Measurements from ENCODE around the gene CELF6. TPM values are rescaled to one million over a fixed set of nuclear protein-coding genes. Genes with fewer than 3 reads are reported as not detected.

CELF6 gene
- total and polyA plus RNA-seq, 4 donors, result 0.10 to 0.92 (median 0.44) TPM

DNA sequence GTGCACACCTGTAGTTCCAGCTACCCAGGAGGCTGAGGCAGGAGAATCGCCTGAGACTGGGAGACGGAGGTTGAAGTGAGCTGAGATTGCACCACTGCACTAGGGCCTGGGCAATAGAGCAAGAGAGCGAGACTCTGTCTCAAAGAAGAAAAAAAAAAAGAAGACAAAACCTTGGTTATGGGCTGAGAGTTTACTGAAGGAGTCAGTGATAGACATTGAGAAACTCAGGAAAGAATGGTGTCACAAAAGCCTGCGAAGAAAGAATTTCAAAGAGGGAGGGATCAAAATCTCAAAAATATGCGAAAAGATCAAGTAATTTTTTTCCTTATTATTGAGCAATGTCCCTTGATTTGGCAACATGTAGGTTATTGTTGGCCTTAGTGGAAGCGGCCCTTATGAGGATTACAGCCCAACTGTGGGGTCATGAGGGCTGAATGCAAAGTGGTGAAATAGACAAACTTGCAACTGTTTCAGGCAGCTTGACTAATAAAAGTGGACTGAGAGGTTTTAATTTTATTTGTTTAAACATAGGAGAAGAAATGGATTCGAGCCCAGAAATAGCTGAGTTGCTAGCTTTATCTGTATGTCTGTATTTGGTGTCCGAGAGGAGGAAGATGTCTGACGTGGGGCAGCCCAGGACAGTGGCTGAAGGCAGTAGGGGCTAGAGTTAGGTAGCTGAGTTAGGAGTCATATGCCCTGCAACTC, 18.8 kb upstream of the CELF6 start (continued):
- TF ChIP-seq, protein P1, sequence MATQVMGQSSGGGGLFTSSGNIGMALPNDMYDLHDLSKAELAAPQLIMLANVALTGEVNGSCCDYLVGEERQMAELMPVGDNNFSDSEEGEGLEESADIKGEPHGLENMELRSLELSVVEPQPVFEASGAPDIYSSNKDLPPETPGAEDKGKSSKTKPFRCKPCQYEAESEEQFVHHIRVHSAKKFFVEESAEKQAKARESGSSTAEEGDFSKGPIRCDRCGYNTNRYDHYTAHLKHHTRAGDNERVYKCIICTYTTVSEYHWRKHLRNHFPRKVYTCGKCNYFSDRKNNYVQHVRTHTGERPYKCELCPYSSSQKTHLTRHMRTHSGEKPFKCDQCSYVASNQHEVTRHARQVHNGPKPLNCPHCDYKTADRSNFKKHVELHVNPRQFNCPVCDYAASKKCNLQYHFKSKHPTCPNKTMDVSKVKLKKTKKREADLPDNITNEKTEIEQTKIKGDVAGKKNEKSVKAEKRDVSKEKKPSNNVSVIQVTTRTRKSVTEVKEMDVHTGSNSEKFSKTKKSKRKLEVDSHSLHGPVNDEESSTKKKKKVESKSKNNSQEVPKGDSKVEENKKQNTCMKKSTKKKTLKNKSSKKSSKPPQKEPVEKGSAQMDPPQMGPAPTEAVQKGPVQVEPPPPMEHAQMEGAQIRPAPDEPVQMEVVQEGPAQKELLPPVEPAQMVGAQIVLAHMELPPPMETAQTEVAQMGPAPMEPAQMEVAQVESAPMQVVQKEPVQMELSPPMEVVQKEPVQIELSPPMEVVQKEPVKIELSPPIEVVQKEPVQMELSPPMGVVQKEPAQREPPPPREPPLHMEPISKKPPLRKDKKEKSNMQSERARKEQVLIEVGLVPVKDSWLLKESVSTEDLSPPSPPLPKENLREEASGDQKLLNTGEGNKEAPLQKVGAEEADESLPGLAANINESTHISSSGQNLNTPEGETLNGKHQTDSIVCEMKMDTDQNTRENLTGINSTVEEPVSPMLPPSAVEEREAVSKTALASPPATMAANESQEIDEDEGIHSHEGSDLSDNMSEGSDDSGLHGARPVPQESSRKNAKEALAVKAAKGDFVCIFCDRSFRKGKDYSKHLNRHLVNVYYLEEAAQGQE (IDR thresholded peaks at IDR 0.05), result no peak

DNA sequence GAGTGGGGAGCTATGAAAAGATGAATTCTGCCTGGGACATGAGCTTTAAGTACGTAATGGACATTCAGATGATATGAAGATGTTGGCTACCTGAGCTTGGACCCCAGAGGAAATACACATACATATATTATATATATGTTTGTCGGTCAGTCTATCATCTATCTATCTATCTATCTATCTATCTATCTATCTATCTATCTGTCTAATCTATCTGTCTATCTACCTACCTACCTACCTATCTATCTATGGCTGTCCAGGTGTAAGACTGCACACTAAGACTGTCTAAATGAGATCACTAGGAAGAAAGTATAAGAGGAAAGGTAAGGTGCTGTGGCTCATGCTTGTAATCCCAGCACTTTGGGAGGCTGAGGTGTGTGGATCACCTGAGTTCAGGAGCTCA, 18.2 kb upstream of the CELF6 start:
- Histone ChIP-seq H3K27me3 (ENCODE audit: control insufficient read depth in 4 of 4, insufficient read depth in 4 of 4, low read length in 3 of 4) (no peaks in the 10 kb centered on the region), H3K36me3 (ENCODE audit: control insufficient read depth in 4 of 4, insufficient read depth in 3 of 4, low read depth in 1 of 4, low read length in 3 of 4) (peaks cover 0 to 12% (median 4%) of the 10 kb centered on the region in 4 donors), H3K9ac (ENCODE audit: low read depth in 1 of 2, low read length in 2 of 2) (no peak overlapping the region), H3K27ac (ENCODE audit: low read depth in 1 of 2, low read length in 2 of 2) (no peak overlapping the region), H3K4me3 (ENCODE audit: low read depth in 1 of 3, low read length in 3 of 3) (no peak overlapping the region), H3K9me3 (ENCODE audit: control insufficient read depth in 4 of 4, low read length in 3 of 4) (no peaks in the 10 kb centered on the region), H3K4me1 (ENCODE audit: control insufficient read depth in 4 of 4, insufficient read depth in 4 of 4, low read length in 3 of 4) (no peaks in the 10 kb centered on the region)
- no peak for TF ChIP-seq SP1 (IDR thresholded peaks at IDR 0.05)
- TF ChIP-seq, protein P2, sequence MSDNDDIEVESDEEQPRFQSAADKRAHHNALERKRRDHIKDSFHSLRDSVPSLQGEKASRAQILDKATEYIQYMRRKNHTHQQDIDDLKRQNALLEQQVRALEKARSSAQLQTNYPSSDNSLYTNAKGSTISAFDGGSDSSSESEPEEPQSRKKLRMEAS (IDR thresholded peaks at IDR 0.05), result no peak
- no peak for TF ChIP-seq NR2F2 (IDR thresholded peaks at IDR 0.05)
- no peak for TF ChIP-seq FOXA2 (IDR thresholded peaks at IDR 0.05)
- TF ChIP-seq RXRA (IDR thresholded peaks at IDR 0.05), result no peak
- TF ChIP-seq FOXA1 (IDR thresholded peaks at IDR 0.05), result no peak
- TF ChIP-seq YY1 (IDR thresholded peaks at IDR 0.05), result no peak
- TF ChIP-seq, protein P3, sequence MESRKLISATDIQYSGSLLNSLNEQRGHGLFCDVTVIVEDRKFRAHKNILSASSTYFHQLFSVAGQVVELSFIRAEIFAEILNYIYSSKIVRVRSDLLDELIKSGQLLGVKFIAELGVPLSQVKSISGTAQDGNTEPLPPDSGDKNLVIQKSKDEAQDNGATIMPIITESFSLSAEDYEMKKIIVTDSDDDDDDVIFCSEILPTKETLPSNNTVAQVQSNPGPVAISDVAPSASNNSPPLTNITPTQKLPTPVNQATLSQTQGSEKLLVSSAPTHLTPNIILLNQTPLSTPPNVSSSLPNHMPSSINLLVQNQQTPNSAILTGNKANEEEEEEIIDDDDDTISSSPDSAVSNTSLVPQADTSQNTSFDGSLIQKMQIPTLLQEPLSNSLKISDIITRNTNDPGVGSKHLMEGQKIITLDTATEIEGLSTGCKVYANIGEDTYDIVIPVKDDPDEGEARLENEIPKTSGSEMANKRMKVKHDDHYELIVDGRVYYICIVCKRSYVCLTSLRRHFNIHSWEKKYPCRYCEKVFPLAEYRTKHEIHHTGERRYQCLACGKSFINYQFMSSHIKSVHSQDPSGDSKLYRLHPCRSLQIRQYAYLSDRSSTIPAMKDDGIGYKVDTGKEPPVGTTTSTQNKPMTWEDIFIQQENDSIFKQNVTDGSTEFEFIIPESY (IDR thresholded peaks at IDR 0.05), result no peak
- no peak for TF ChIP-seq EGR1 (IDR thresholded peaks at IDR 0.05; ENCODE audit: low read depth in 2 of 2)
- 97% methylated on average over 2 of the region's 2 CpGs for WGBS
- DNase-seq (ENCODE audit: low spot score), result no peak

DNA sequence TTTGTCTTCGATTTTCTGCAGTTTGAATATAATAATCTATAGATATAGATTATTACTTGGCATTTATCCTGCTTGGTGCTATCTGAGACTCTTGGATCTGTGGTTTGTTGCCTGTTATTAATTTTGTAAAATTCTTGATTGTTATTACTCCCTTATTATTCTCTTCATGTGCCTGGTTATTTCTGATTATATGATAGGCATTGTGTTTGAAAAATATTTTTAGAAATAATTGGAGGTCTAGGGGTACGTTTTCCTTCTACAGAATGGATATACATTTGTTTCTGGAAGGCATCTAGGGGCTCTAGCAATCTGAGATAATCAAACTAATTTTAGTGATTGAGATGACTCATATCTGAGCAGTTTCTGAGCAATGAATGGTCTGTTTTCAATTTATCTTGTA, 14.9 kb upstream of the CELF6 start:
- no peak for TF ChIP-seq TAF1 (conservative IDR thresholded peaks at IDR 0.05)
- TF ChIP-seq RAD21 (IDR thresholded peaks at IDR 0.05), result no peak
- no peak for TF ChIP-seq FOXA1 (IDR thresholded peaks at IDR 0.05)
- no peak for DNase-seq (ENCODE audit: low spot score)
- no peaks in the 10 kb centered on the region for H3K9me3 ChIP-seq (ENCODE audit: control insufficient read depth in 4 of 4, low read length in 3 of 4)
- H3K4me1 ChIP-seq (ENCODE audit: control insufficient read depth in 4 of 4, insufficient read depth in 4 of 4, low read length in 3 of 4), result no peaks in the 10 kb centered on the region
- no peak overlapping the region for H3K9ac ChIP-seq (ENCODE audit: low read depth in 1 of 2, low read length in 2 of 2)
- no peak overlapping the region for H3K27ac ChIP-seq (ENCODE audit: low read depth in 1 of 2, low read length in 2 of 2)
- H3K36me3 ChIP-seq (ENCODE audit: control insufficient read depth in 4 of 4, insufficient read depth in 3 of 4, low read depth in 1 of 4, low read length in 3 of 4), result peaks cover 0 to 5% (median 1%) of the 10 kb centered on the region in 4 donors
- H3K4me3 ChIP-seq (ENCODE audit: low read depth in 1 of 3, low read length in 3 of 3), result no peak overlapping the region
- H3K27me3 ChIP-seq (ENCODE audit: control insufficient read depth in 4 of 4, insufficient read depth in 4 of 4, low read length in 3 of 4), result no peaks in the 10 kb centered on the region
- WGBS, result 97% methylated on average over 2 of the region's 2 CpGs
